Activated gamma-delta T cell (primary cell): ENCODE results near the gene ALKBH4.
"Not testable (repeated sequence)": the region's sequence is repeated elsewhere in the genome, so short reads cannot be mapped to it uniquely, and the experiment has no call there.

Experiments
- DNase-seq: peaks from one replicate; lab custom pipeline; 2025; lab: John Stamatoyannopoulos, UW
- total RNA-seq, 2 donors: gene quantifications; one replicate each; lab custom pipeline; 2026; lab: John Stamatoyannopoulos, UW

The ALKBH4 gene
- 14.8 to 15.8 reads per million in 2 donors for total RNA-seq

DNA sequence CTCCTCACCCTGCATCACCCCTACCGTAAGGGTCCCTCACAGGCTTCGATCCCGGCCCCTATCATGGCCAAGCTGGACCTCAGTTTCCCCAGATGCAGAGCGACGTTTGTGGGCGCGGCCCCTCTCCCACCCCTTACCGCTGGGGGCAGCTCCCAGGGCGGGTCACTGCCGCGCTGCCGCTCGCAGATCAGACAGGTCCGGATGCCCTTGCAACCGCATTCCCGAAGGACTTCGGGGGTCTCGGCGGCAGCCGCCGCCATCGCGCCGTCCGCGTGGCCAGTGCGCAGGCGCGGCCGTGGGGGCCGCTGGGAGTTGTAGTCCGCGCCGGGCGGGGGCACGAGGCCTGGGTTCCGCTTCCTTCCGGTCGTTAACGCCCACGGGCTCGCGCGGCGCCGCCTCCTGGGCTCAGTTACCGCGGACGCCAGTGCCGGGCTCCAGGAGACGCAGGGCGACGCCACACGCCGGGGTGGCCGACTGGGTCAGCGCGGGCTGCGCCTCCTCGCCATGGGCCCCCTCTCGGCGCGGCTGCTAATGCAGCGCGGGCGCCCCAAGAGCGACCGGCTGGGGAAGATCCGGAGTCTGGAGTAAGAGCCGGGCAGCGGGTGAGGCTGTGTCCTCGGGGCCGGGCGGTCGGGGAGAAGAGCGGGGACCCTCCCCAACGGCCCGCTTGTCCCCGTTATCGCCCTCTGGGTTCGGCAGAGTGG, at the start of gene ALKBH4, which contains the start of gene LRWD1:
TSS of gene ALKBH4 (minus strand) at position 287 of the 704 bp plus-strand sequence. CDS start at position 260, 27 bp downstream.
TSS of gene LRWD1 (plus strand) at position 408 of the 704 bp plus-strand sequence. CDS start at position 505, 97 bp downstream.
- DNase-seq: peak; percentile 92

GRCh38 chr7:102512642-102513221, 48.1 kb upstream of the ALKBH4 start:
- DNase-seq: not testable (repeated sequence)

- DNase-seq: not testable (repeated sequence)
Measured at GRCh38 chr7:102511860-102512522, 47.3 kb upstream of the ALKBH4 start.

DNA sequence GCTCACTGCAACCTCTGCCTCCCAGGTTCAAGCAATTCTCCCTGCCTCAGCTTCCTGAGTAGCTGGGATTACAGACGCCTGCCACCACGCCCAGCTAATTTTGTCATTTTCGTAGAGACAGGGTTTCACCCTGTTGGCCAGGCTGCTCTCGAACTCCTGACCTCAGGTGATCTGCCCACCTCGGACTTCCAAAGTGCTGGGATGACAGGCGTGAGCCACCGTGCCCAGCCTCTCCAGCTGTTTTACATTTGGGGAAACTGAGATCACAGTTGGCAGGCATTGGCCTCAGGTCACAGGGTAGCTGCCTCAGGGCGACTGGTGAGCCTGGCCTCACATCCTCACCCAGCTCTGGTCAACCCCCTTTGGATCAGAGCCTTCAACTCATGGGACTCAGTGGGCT, 45.9 kb upstream of the ALKBH4 start:
- not testable (repeated sequence) for DNase-seq

GRCh38 chr7:102507410-102508088, 42.9 kb upstream of the ALKBH4 start:
- DNase-seq: not testable (repeated sequence)

DNA sequence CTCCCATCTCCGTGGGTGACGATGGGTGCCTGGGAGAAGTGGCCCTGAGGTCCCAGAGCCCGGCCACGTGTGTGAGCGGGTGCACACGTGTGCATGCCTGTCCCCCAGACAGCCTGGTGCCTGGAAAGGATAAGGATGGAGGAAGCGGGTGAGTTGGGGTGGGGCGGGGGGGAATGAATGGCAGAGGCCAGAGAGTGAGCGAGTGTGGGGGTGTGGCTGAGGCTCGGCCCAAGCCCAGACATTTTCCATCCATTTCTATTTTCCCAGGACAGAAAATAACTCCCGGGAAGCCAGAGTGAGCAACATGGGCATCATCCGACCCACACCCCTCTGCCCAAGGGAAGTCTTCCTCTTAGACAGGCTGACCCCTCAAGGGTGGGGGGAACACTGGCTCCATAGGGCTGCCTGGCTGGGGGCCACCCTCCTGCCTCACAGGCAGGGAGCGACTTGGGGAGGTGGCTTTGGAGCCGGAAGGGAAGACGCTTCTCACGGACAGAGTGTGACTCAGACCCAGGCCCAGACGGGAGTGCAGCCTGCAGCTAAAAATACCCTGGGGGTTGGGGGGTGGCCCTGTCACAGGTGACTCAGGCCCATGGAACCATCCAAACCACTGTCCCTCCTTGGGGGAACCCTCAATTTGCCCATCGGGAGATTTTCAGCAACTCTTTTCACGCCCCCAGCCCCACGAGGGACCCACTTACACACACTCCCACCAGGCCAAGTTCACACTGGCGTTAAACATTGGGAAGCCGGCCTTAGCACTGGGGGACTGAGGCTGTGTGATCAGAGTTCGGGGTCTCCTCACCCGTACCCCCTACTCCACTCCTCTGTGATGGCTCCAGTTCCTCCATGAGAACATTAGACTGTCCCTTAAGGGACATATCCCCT, 40.9 kb upstream of the ALKBH4 start:
- not testable (repeated sequence) for DNase-seq

- DNase-seq: not testable (repeated sequence)
Measured at GRCh38 chr7:102503141-102503540, 38.5 kb upstream of the ALKBH4 start.

- not testable (repeated sequence) for DNase-seq
Measured at GRCh38 chr7:102498321-102498720, 33.7 kb upstream of the ALKBH4 start.

- DNase-seq: not testable (repeated sequence)
Measured at GRCh38 chr7:102497308-102497707, 32.6 kb upstream of the ALKBH4 start.

DNA sequence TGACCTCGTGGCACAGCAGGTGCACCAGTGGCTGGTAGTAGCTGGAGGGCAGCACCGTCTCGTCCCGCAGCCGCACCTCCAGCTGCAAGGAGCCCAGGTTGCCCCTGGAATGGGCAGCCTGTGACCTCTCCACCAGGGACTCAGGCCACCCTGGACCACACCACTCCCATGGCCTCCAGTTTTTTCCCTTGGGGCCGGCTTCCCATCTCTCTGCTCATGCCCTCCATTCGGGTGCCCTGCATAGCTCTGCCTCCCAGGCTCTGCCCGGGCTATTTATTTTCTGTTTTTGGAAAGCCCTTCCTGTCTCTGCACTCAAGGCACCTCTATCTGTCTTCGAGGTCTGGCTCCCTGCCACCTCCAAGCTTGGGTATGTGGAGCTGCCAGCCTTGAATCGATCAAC, 32.2 kb upstream of the ALKBH4 start:
- not testable (repeated sequence) for DNase-seq

DNA sequence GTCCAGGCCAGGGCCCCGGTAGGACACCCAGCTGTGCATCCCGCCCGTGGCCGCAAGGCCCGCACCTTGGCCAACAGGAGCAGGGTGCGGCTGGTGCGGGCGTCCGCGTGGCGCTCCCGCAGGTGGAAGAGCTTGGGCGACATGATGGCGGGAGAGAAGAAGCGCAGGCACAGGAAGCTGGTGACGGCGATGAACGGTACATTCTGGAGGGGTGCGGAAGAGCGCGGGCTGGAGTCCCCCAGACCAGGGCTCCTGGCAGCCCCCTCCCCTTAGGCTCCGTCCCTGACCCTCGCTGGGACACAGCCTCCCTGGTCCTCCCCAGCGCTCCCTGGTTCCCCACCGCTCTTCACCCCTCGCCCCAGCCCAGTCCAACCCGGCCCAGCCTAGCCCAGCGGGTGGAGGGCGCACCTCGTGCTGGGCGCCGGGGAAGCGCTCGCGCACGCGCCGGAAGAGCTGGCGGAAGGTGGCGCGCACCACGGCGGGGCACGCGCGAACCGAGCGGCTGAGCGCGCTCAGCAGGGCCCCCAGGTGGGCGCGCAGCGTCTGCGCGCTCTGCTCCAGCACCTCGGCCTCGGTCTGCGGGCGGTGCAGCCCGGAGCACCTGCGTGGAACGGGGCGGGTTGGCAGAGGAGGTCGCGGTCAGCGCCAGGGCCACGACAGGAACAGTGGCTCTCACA, 29.9 kb upstream of the ALKBH4 start:
- not testable (repeated sequence) for DNase-seq

- DNase-seq: not testable (repeated sequence)
Measured at GRCh38 chr7:102494026-102494425, 29.4 kb upstream of the ALKBH4 start.

- DNase-seq: not testable (repeated sequence)
Measured at GRCh38 chr7:102493220-102493935, 28.7 kb upstream of the ALKBH4 start.

DNA sequence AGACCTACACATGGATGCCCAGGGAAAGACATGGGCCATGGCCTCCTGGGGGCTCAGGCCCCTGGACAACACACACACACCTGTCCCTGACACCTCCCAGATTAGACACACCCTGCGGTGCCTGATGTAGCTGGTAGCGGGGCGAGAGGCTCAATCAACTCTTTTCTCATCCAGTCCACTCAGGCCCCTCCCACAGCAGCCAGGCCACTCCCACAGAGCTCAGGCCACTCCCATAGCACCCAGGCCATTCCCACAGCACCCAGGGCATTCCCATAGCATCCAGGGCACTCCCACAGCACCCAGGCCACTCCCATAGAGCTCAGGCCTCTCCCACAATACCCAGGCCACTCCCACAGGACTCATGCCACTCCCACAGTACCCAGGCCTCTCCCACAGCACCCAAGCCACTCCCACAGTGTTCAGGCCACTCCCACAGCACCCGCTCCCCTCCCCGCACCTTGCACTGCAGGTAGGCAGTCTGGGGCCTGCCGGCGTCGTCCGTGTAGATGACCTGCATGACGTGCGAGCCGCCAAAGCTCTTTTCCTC, 25.9 kb upstream of the ALKBH4 start:
- not testable (repeated sequence) for DNase-seq

- not testable (repeated sequence) for DNase-seq
Measured at GRCh38 chr7:102484317-102484716, 19.7 kb upstream of the ALKBH4 start.

DNA sequence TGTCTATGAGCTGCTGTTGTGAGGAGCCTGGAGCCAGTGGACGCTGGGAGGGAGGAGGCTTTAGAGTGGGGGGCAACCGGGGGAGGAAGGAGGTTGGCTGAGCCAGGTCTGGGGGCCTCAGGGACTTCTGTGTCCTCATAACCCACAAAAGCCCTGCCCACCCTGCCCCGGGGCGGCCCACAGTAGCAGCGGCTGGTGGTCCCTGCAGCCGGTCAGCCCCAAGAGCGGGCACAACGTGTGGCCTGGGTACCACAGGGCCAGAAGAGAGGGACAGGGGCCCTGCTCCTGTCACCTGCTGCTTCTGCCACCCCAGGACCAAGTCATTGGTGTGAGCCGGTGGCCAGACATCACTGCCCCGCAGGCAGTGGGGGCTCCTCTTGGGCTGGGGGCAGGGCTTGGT, 17.3 kb upstream of the ALKBH4 start:
- DNase-seq: not testable (repeated sequence)

DNA sequence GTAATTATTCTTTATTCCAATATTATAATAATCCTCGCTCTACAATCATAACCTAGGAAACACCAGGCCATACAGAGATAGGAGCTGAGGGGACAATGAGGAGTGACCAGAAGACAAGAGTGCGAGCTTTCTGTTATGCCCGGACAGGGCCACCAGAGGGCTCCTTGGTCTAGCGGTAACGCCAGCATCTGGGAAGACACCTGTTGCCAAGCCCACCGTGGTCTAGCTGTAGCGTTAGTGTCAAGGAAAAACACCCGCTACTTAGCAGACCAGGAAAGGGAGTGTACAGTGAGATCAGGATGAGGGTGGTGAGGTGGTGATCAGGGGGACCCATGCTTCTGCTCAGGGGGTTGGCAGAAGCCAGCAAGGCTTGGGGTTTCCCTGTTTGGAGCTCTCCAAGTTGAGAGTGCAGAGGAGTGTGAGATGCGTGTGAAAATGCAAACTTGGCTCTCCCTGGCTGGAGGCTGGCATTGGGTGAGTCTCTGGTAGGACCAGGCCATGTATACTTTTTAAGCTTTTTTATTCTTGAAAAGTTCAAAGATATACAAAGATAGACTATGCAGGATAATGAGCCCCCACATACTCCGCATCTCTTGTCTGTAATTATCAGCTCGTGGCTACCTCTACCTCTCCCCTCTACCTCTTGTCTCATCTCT, 15.4 kb upstream of the ALKBH4 start:
- DNase-seq: not testable (repeated sequence)

DNA sequence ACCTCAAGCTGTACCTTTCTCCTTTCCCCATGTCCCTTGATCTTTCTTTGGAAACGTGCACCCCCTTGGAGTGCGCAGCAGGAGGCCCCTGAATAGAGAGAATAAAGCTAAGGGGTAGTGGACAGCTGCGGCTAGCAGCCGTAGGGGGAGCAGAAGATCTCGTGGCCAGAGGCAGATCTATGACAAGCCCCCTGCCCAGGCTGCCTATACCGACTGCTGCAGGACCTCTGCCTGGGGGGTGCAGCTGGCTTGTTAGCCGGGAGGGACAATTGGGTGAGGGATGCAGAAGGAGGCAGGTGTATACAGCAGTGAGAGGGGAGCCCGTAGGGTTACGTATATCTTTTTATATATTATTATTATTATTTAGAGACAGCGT, 14.5 kb upstream of the ALKBH4 start:
- not testable (repeated sequence) for DNase-seq
